IMR-90 (cell line): ENCODE results near the gene KMT2C. TPM values are rescaled to one million over a fixed set of nuclear protein-coding genes. Genes with fewer than 3 reads are reported as not detected.
"Not testable (repeated sequence)": the region's sequence is repeated elsewhere in the genome, so short reads cannot be mapped to it uniquely, and the experiment has no call there.

ENCODE experiments used
- ATAC-seq: fragments of 200-7000 bp; cut with Tn5 transposase; 2 replicates; pipeline ENCODE4 v1.9.1; 2020; ENCODE audit warnings: low read depth, mild to moderate bottlenecking, moderate library complexity
- BruUV-seq: library from RNA; stranded (reverse); fragments of 400-500 nt; replicated peaks from 2 replicates; lab custom pipeline; 2021; lab: Mats Ljungman, UMichigan
- CTCF ChIA-PET: fragments of 300-600 bp; formaldehyde crosslinking; extraction: SDS; loops from one replicate; lab custom pipeline; 2021; ENCODE audit warnings: antibody characterized with exemption; lab: Yijun Ruan, JAX
- POLR2A ChIA-PET: fragments of 300-600 bp; sonication (Branson Sonifier 250); formaldehyde crosslinking; loops from one replicate; lab custom pipeline; 2022; ENCODE audit warnings: antibody characterized with exemption; ENCODE audit not compliant: unreplicated experiment; lab: Charles Lee
- DNase-seq: peaks from one replicate; pipeline ENCODE4 v3.0.0; 2013
- H2AFZ ChIP-seq: replicated peaks from 2 replicates; pipeline ENCODE3; 2013; ENCODE audit warnings: low read length, mild to moderate bottlenecking; ENCODE audit not compliant: poor library complexity
- H2AK5ac ChIP-seq: 2 replicates; pipeline ENCODE4 v1.6.1; 2013; ENCODE audit warnings: low read depth, low read length, inconsistent platforms
- H2AK9ac ChIP-seq: replicated peaks from 2 replicates; pipeline ENCODE3; 2013; ENCODE audit warnings: mild to moderate bottlenecking, low read depth, low read length, moderate library complexity; ENCODE audit not compliant: poor library complexity
- H2BK120ac ChIP-seq: 2 replicates; pipeline ENCODE4 v1.6.1; 2013; ENCODE audit warnings: low read depth, low read length, inconsistent platforms
- H2BK15ac ChIP-seq: 3 replicates; pipeline ENCODE4 v1.6.1; 2013; ENCODE audit warnings: low read depth, low read length, inconsistent platforms
- H2BK20ac ChIP-seq: 2 replicates; pipeline ENCODE4 v1.6.1; 2013; ENCODE audit warnings: low read depth, mild to moderate bottlenecking, inconsistent platforms, low read length, moderate library complexity
- H2BK5ac ChIP-seq: 2 replicates; pipeline ENCODE4 v1.6.1; 2013; ENCODE audit warnings: mild to moderate bottlenecking, low read depth, low read length, inconsistent platforms; ENCODE audit not compliant: poor library complexity, severe bottlenecking
- H3K14ac ChIP-seq: replicated peaks from 2 replicates; pipeline ENCODE4 v1.6.1; 2013; ENCODE audit warnings: low read depth, low read length, inconsistent platforms
- H3K18ac ChIP-seq: 2 replicates; pipeline ENCODE4 v1.6.1; 2013; ENCODE audit warnings: low read depth, low read length, control low read depth
- H3K23ac ChIP-seq: 2 replicates; pipeline ENCODE4 v1.6.1; 2013; ENCODE audit warnings: low read depth, low read length, inconsistent platforms
- H3K27ac ChIP-seq: 2 replicates; pipeline ENCODE4 v1.5.1; 2013; ENCODE audit warnings: mild to moderate bottlenecking, control low read depth, low read length; ENCODE audit not compliant: insufficient read depth
- H3K27me3 ChIP-seq: 2 replicates; pipeline ENCODE4 v1.6.1; 2013; ENCODE audit warnings: low read length; ENCODE audit not compliant: control insufficient read depth, insufficient read depth
- H3K36me3 ChIP-seq: 2 replicates; pipeline ENCODE4 v1.6.1; 2013; ENCODE audit warnings: low read length, mixed read lengths; ENCODE audit not compliant: control insufficient read depth, insufficient read depth
- H3K4ac ChIP-seq: 2 replicates; pipeline ENCODE4 v1.6.1; 2013; ENCODE audit warnings: low read depth, low read length, inconsistent platforms
- H3K4me1 ChIP-seq: 2 replicates; pipeline ENCODE4 v1.6.1; 2013; ENCODE audit warnings: low read length, mixed read lengths; ENCODE audit not compliant: control insufficient read depth, insufficient read depth
- H3K4me2 ChIP-seq: 2 replicates; pipeline ENCODE4 v1.6.1; 2013; ENCODE audit warnings: low read depth, mild to moderate bottlenecking, control low read depth, low read length, moderate library complexity
- H3K4me3 ChIP-seq: 2 replicates; pipeline ENCODE4 v1.5.1; 2013; ENCODE audit warnings: low read depth, mild to moderate bottlenecking, control low read depth, low read length, moderate library complexity; ENCODE audit not compliant: insufficient read depth
- H3K56ac ChIP-seq: 2 replicates; pipeline ENCODE4 v1.6.1; 2013; ENCODE audit warnings: low read length, inconsistent platforms; ENCODE audit not compliant: insufficient read depth; ENCODE audit errors: extremely low read depth
- H3K79me1 ChIP-seq, 2 experiments: 2 replicates each; pipeline ENCODE4 v1.6.1; 2013; ENCODE audit warnings: low read length in 2 of 2, inconsistent platforms in 1 of 2, low read depth in 1 of 2
- H3K9ac ChIP-seq: 2 replicates; pipeline ENCODE4 v1.6.1; 2013; ENCODE audit warnings: low read depth, low read length, control low read depth
- H3K9me1 ChIP-seq: 2 replicates; pipeline ENCODE4 v1.6.1; 2013; ENCODE audit warnings: low read length, inconsistent platforms; ENCODE audit not compliant: insufficient read depth
- H3K9me3 ChIP-seq: 2 replicates; pipeline ENCODE4 v1.6.1; 2013; ENCODE audit warnings: low read length; ENCODE audit not compliant: control insufficient read depth, insufficient read depth
- H4K20me1 ChIP-seq: 2 replicates; pipeline ENCODE4 v1.6.1; 2013; ENCODE audit warnings: low read length, inconsistent platforms; ENCODE audit not compliant: insufficient read depth
- H4K5ac ChIP-seq: 2 replicates; pipeline ENCODE4 v1.6.1; 2013; ENCODE audit warnings: mild to moderate bottlenecking, low read depth, low read length, control low read depth
- H4K8ac ChIP-seq, 2 experiments: 2 replicates each; pipeline ENCODE4 v1.6.1; 2013; ENCODE audit warnings: low read depth in 2 of 2, low read length in 2 of 2, control low read depth in 1 of 2, inconsistent platforms in 1 of 2
- H4K91ac ChIP-seq: 2 replicates; pipeline ENCODE4 v1.6.1; 2013; ENCODE audit warnings: low read depth, low read length, inconsistent platforms; ENCODE audit not compliant: insufficient read depth
- dilution Hi-C: fragments of 300-500 bp; cut with HindIII; formaldehyde crosslinking; loops from one replicate; pipeline ENCODE4 v1.14.3; 2018; ENCODE audit warnings: low sequenced_read_pairs; ENCODE audit not compliant: unreplicated experiment
- in situ Hi-C: fragments of 300-500 bp; cut with MboI; formaldehyde crosslinking; loops from 3 replicates; pipeline ENCODE4 v1.14.3; 2019; ENCODE audit warnings: low sequenced_read_pairs, inconsistent platforms, mixed read lengths
- intact Hi-C: fragments of 100-400 bp; cut with micrococcal nuclease; formaldehyde crosslinking; loops from 2 replicates; pipeline ENCODE4 v1.10.0; 2022
- polyA plus RNA-seq, 3 experiments: library from polyadenylated mRNA; depleted of rRNA; stranded (reverse); fragments of >200 nt; gene quantifications; 2 replicates each; pipeline ENCODE4 v1.2.3, GENCODE V29; 2012; ENCODE audit warnings: low replicate concordance in 1 of 3
- total RNA-seq: library from RNA; depleted of rRNA; stranded (reverse); fragments of >200 nt; gene quantifications from 2 replicates; pipeline ENCODE4 v1.2.3, GENCODE V29; 2012

The KMT2C gene
- total and polyA plus RNA-seq, 2 of the 4 experiments (the other 2 are of a cell fraction): 8.0 to 23.3 TPM

GRCh38 chr7:152204417-152204816 lies 231.4 kb downstream of the KMT2C start:
- H2BK5ac ChIP-seq, H3K18ac ChIP-seq, DNase-seq, H3K4me2 ChIP-seq, H3K23ac ChIP-seq, H3K4me1 ChIP-seq, H2BK120ac ChIP-seq, H2AFZ ChIP-seq, H2BK15ac ChIP-seq, H4K20me1 ChIP-seq, H3K4me3 ChIP-seq, H3K9me1 ChIP-seq, H4K8ac ChIP-seq, BruUV-seq, H3K9ac ChIP-seq, H3K9me3 ChIP-seq, in situ Hi-C loops, ATAC-seq, CTCF ChIA-PET, H3K36me3 ChIP-seq, H4K91ac ChIP-seq, H3K27ac ChIP-seq, H2AK5ac ChIP-seq, H4K5ac ChIP-seq, H3K4ac ChIP-seq, H2BK20ac ChIP-seq, H3K27me3 ChIP-seq, H3K56ac ChIP-seq, dilution Hi-C loops, H3K14ac ChIP-seq, H2AK9ac ChIP-seq: not testable (repeated sequence)
- intact Hi-C loops: loop anchor here (10.0 kb wide), 1 partner anchor 230 kb away; the partner anchor contains the start of gene KMT2C
- H3K79me1 ChIP-seq: peaks cover 0 to 10% of the 10 kb centered on the region in 2 experiments; a peak in 2 of 4 replicates
- POLR2A ChIA-PET: interaction anchor here (0.5 kb wide), 1 partner anchor 512 kb away, joined by 6 read pairs; no protein-coding TSS in a partner anchor
